Measurements from ENCODE around the gene SHOX.
"Not testable (repeated sequence)": the region's sequence is repeated elsewhere in the genome, so short reads cannot be mapped to it uniquely, and the experiment has no call there.

The SHOX gene

GRCh38 chrX:623268-623598, 7.4 kb upstream of the SHOX start:
- no peaks in the 10 kb centered on the region for H3K4me1 ChIP-seq (ENCODE audit: insufficient read depth, low read length)
- no peaks in the 10 kb centered on the region for H3K36me3 ChIP-seq (ENCODE audit: insufficient read depth, low read length)
- peaks cover 4 to 43% of the 10 kb centered on the region in 2 donors for H3K27me3 ChIP-seq (ENCODE audit: control insufficient read depth in 1 of 2, insufficient read depth in 2 of 2, low read length in 2 of 2)
- no peaks in the 10 kb centered on the region for H3K9me3 ChIP-seq (ENCODE audit: low read length)
- H3K4me3 ChIP-seq (ENCODE audit: low read depth in 1 of 2, low read length in 2 of 2): no peak overlapping the region
- no peak overlapping the region for H3K27ac ChIP-seq (ENCODE audit: low read depth, low read length)
- H3K9ac ChIP-seq (ENCODE audit: low read length): no peak overlapping the region

GRCh38 chrX:623599-624315, 6.8 kb upstream of the SHOX start:
- Histone ChIP-seq H3K36me3 (ENCODE audit: insufficient read depth, low read length) (no peaks in the 10 kb centered on the region), H3K4me1 (ENCODE audit: insufficient read depth, low read length) (no peaks in the 10 kb centered on the region), H3K27ac (ENCODE audit: low read depth, low read length) (no peak overlapping the region), H3K9ac (ENCODE audit: low read length) (no peak overlapping the region), H3K4me3 (ENCODE audit: low read depth in 1 of 2, low read length in 2 of 2) (no peak overlapping the region), H3K27me3 (ENCODE audit: control insufficient read depth in 1 of 2, insufficient read depth in 2 of 2, low read length in 2 of 2) (peaks cover 4 to 39% of the 10 kb centered on the region in 2 donors), H3K9me3 (ENCODE audit: low read length) (no peaks in the 10 kb centered on the region)

DNA sequence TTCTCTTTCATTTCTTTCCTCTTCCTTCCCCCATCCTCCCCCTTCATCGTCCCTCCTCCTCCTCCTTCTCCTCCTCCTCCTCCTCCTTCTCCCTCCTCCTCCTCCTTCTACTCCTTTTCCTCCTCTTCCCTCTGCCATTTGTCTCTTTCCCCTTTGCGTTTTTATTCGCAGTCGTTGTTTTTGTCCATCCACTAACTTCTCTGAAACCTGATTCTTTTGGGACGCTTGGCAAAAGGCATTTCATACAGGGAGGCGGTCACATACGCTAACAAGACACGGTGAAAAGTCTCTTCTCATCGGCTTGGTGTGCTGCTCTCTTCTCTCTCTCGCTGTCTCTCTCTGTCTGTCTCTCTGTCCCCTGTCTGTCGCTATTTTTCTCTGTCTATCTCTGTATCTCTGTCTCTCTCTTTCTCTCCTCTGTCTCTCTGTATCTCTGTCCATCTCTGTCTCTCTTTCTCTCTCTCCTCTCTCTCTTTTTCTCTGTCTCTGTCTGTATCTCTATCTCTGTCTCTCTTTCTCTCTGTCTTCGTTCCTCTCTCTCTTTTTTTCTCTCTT, 5.4 kb upstream of the SHOX start:
- Histone ChIP-seq H3K36me3 (ENCODE audit: insufficient read depth, low read length) (no peaks in the 10 kb centered on the region), H3K9me3 (ENCODE audit: low read length) (no peaks in the 10 kb centered on the region), H3K9ac (ENCODE audit: low read length) (no peak overlapping the region), H3K4me3 (ENCODE audit: low read depth in 1 of 2, low read length in 2 of 2) (no peak overlapping the region), H3K27ac (ENCODE audit: low read depth, low read length) (no peak overlapping the region), H3K27me3 (ENCODE audit: control insufficient read depth in 1 of 2, insufficient read depth in 2 of 2, low read length in 2 of 2) (peaks cover 4 to 42% of the 10 kb centered on the region in 2 donors), H3K4me1 (ENCODE audit: insufficient read depth, low read length) (no peaks in the 10 kb centered on the region)

- not testable (repeated sequence) for H3K27ac ChIP-seq (ENCODE audit: low read depth, low read length); H3K4me1 ChIP-seq (ENCODE audit: insufficient read depth, low read length); H3K9me3 ChIP-seq (ENCODE audit: low read length); H3K9ac ChIP-seq (ENCODE audit: low read length); H3K4me3 ChIP-seq (ENCODE audit: low read depth in 1 of 2, low read length in 2 of 2); H3K36me3 ChIP-seq (ENCODE audit: insufficient read depth, low read length)
- H3K27me3 ChIP-seq (ENCODE audit: control insufficient read depth in 1 of 2, insufficient read depth in 2 of 2, low read length in 2 of 2): peaks cover 4 to 47% of the 10 kb centered on the region in 2 donors
Observed at GRCh38 chrX:626047-626446, 4.5 kb upstream of the SHOX start.

GRCh38 chrX:626745-627509, 3.7 kb upstream of the SHOX start:
- no peaks in the 10 kb centered on the region for H3K4me1 ChIP-seq (ENCODE audit: insufficient read depth, low read length)
- no peaks in the 10 kb centered on the region for H3K9me3 ChIP-seq (ENCODE audit: low read length)
- H3K36me3 ChIP-seq (ENCODE audit: insufficient read depth, low read length): no peaks in the 10 kb centered on the region
- H3K4me3 ChIP-seq (ENCODE audit: low read depth in 1 of 2, low read length in 2 of 2): no peak overlapping the region
- no peak overlapping the region for H3K27ac ChIP-seq (ENCODE audit: low read depth, low read length)
- no peak overlapping the region for H3K9ac ChIP-seq (ENCODE audit: low read length)
- peaks cover 4 to 55% of the 10 kb centered on the region in 2 donors for H3K27me3 ChIP-seq (ENCODE audit: control insufficient read depth in 1 of 2, insufficient read depth in 2 of 2, low read length in 2 of 2)

- Histone ChIP-seq H3K36me3 (ENCODE audit: insufficient read depth, low read length) (no peaks in the 10 kb centered on the region), H3K27ac (ENCODE audit: low read depth, low read length) (no peak overlapping the region), H3K9me3 (ENCODE audit: low read length) (no peaks in the 10 kb centered on the region), H3K4me3 (ENCODE audit: low read depth in 1 of 2, low read length in 2 of 2) (no peak overlapping the region), H3K27me3 (ENCODE audit: control insufficient read depth in 1 of 2, insufficient read depth in 2 of 2, low read length in 2 of 2) (peaks cover 8 to 55% of the 10 kb centered on the region in 2 donors), H3K9ac (ENCODE audit: low read length) (no peak overlapping the region), H3K4me1 (ENCODE audit: insufficient read depth, low read length) (no peaks in the 10 kb centered on the region)
Observed at GRCh38 chrX:627510-627981, 3.0 kb upstream of the SHOX start.

- Histone ChIP-seq H3K27ac (ENCODE audit: low read depth, low read length) (no peak overlapping the region), H3K9ac (ENCODE audit: low read length) (no peak overlapping the region), H3K27me3 (ENCODE audit: control insufficient read depth in 1 of 2, insufficient read depth in 2 of 2, low read length in 2 of 2) (peaks cover 12 to 58% of the 10 kb centered on the region in 2 donors)
Observed at GRCh38 chrX:627995-628394, 2.6 kb upstream of the SHOX start.

DNA sequence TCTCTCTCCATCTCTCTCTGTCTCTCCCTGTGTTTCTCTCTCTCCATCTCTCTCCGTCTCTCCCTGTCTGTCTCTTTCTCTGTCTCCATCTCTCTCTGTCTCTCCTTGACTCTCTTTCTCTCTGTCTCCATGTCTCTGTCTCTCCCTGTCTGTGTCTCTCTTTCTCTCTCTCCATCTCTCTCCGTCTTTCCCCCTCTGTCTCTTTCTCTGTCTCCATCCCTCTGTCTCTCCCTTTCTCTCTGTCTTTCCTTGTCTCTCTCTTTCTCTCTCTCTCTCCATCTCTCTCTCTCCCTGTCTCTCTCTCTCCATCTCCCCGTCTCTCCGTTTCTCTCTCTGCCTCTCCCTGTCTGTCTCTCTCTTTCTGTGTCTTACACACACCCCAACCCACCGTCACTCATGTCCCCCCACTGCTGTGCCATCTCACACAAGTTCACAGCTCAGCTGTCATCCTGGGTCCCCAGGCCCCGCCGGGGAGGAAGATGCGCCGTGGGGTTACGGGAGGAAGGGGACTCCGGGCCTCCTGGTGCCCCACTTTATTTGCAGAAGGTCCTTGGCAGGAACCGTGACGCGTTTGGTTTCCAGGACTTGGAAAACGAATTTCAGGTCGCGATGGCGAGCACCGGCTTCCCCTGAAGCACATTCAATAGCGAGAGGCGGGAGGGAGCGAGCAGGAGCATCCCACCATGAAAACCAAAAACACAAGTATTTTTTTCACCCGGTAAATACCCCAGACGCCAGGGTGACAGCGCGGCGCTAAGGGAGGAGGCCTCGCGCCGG, 1.2 kb upstream of the SHOX start:
- H3K9ac ChIP-seq (ENCODE audit: low read length): no peak overlapping the region
- no peaks in the 10 kb centered on the region for H3K4me1 ChIP-seq (ENCODE audit: insufficient read depth, low read length)
- no peaks in the 10 kb centered on the region for H3K9me3 ChIP-seq (ENCODE audit: low read length)
- no peak overlapping the region for H3K27ac ChIP-seq (ENCODE audit: low read depth, low read length)
- no peaks in the 10 kb centered on the region for H3K36me3 ChIP-seq (ENCODE audit: insufficient read depth, low read length)
- no peak overlapping the region for H3K4me3 ChIP-seq (ENCODE audit: low read depth in 1 of 2, low read length in 2 of 2)
- H3K27me3 ChIP-seq (ENCODE audit: control insufficient read depth in 1 of 2, insufficient read depth in 2 of 2, low read length in 2 of 2): peaks cover 14 to 60% of the 10 kb centered on the region in 2 donors

More at GRCh38 chrX:627995-628394, 2.6 kb upstream of the SHOX start:
- Histone ChIP-seq H3K36me3 (ENCODE audit: insufficient read depth, low read length) (no peaks in the 10 kb centered on the region), H3K4me3 (ENCODE audit: low read depth in 1 of 2, low read length in 2 of 2) (no peak overlapping the region), H3K9me3 (ENCODE audit: low read length) (no peaks in the 10 kb centered on the region), H3K4me1 (ENCODE audit: insufficient read depth, low read length) (no peaks in the 10 kb centered on the region)

DNA sequence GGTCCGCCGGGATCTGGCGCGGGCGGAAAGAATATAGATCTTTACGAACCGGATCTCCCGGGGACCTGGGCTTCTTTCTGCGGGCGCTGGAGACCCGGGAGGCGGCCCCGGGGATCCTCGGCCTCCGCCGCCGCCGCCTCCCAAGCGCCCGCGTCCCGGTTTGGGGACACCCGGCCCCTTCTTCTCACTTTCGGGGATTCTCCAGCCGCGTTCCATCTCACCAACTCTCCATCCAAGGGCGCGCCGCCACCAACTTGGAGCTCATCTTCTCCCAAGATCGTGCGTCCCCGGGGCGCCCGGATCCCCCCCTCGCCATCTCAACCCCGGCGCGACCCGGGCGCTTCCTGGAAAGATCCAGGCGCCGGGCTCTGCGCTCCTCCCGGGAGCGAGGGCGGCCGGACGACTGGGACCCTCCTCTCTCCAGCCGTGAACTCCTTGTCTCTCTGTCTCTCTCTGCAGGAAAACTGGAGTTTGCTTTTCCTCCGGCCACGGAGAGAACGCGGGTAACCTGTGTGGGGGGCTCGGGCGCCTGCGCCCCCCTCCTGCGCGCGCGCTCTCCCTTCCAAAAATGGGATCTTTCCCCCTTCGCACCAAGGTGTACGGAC, 482 bp upstream of the SHOX start:
- H3K4me3 ChIP-seq (ENCODE audit: low read depth in 1 of 2, low read length in 2 of 2): no peak overlapping the region
- no peaks in the 10 kb centered on the region for H3K9me3 ChIP-seq (ENCODE audit: low read length)
- H3K27ac ChIP-seq (ENCODE audit: low read depth, low read length): no peak overlapping the region
- H3K27me3 ChIP-seq (ENCODE audit: control insufficient read depth in 1 of 2, insufficient read depth in 2 of 2, low read length in 2 of 2): peaks cover 14 to 62% of the 10 kb centered on the region in 2 donors
- no peaks in the 10 kb centered on the region for H3K4me1 ChIP-seq (ENCODE audit: insufficient read depth, low read length)
- H3K36me3 ChIP-seq (ENCODE audit: insufficient read depth, low read length): no peaks in the 10 kb centered on the region
- no peak overlapping the region for H3K9ac ChIP-seq (ENCODE audit: low read length)

DNA sequence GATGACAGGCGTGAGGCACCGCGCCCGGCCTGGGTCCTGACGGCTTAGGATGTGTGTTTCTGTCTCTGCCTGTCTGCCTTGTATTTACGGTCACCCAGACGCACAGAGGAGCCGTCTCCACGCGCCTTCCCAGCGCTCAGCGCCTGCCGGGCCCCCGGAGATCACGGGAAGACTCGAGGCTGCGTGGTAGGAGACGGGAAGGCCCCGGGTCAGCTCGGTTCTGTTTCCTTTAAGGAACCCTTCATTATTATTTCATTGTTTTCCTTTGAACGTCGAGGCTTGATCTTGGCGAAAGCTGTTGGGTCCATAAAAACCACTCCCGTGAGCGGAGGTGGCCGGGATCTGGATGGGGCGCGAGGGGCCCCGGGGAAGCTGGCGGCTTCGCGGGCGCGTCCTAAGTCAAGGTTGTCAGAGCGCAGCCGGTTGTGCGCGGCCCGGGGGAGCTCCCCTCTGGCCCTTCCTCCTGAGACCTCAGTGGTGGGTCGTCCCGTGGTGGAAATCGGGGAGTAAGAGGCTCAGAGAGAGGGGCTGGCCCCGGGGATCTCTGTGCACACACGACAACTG, 1.3 kb downstream of the SHOX start:
- H3K4me3 ChIP-seq (ENCODE audit: low read depth in 1 of 2, low read length in 2 of 2): no peak overlapping the region
- no peaks in the 10 kb centered on the region for H3K4me1 ChIP-seq (ENCODE audit: insufficient read depth, low read length)
- no peaks in the 10 kb centered on the region for H3K36me3 ChIP-seq (ENCODE audit: insufficient read depth, low read length)
- H3K27ac ChIP-seq (ENCODE audit: low read depth, low read length): no peak overlapping the region
- H3K9ac ChIP-seq (ENCODE audit: low read length): no peak overlapping the region
- H3K9me3 ChIP-seq (ENCODE audit: low read length): no peaks in the 10 kb centered on the region
- H3K27me3 ChIP-seq (ENCODE audit: control insufficient read depth in 1 of 2, insufficient read depth in 2 of 2, low read length in 2 of 2): peaks cover 10 to 67% of the 10 kb centered on the region in 2 donors
